Heart right ventricle (tissue), 16 donors: ENCODE measurements around the gene STAG2. TPM values are rescaled to one million over a fixed set of nuclear protein-coding genes. Genes with fewer than 3 reads are reported as not detected.

Source experiments
- ATAC-seq, 8 donors: fragments of 200-7000 bp; cut with Tn5 transposase; one replicate each; pipeline ENCODE4 v1.9.1; 2020; ENCODE audit warnings: mild to moderate bottlenecking in 8 of 8, moderate library complexity in 8 of 8, moderate number of reproducible peaks in 1 of 8
- DNase-seq, 2 donors: peaks; one replicate each; pipeline ENCODE4 v3.0.0-alpha.2; 2020
- H3K27ac ChIP-seq, 10 donors: fragments of 200-600 bp; sonication (generic) in 2 of 10; one replicate each; pipeline versions ENCODE4 v1.5.0 to v1.8.0; 2020 to 2022; ENCODE audit warnings: mild to moderate bottlenecking in 3 of 10
- H3K27me3 ChIP-seq, 7 donors: fragments of 200-600 bp; one replicate each; pipeline ENCODE4 v1.8.0; 2021 to 2022; ENCODE audit warnings: mild to moderate bottlenecking in 2 of 7
- H3K36me3 ChIP-seq, 9 donors: fragments of 200-600 bp; sonication (generic) in 1 of 9; one replicate each; pipeline versions ENCODE4 v1.5.0 to v1.8.0; 2020 to 2022; ENCODE audit warnings: mild to moderate bottlenecking in 2 of 9
- H3K4me1 ChIP-seq, 9 donors: fragments of 200-600 bp; sonication (generic) in 1 of 9; one replicate each; pipeline versions ENCODE4 v1.5.0 to v1.8.0; 2020 to 2022; ENCODE audit warnings: mild to moderate bottlenecking in 4 of 9
- H3K4me3 ChIP-seq, 10 donors: fragments of 200-600 bp; sonication (generic) in 2 of 10; one replicate each; pipeline versions ENCODE4 v1.5.0 to v1.8.0; 2020 to 2022; ENCODE audit warnings: mild to moderate bottlenecking in 7 of 10, moderate library complexity in 2 of 10
- H3K9me3 ChIP-seq, 11 donors: fragments of 200-600 bp in 10 of 11; sonication (generic) in 2 of 11; one replicate each; pipeline versions ENCODE4 v1.5.0 to v1.8.0; 2013 to 2022; ENCODE audit warnings: mild to moderate bottlenecking in 2 of 11, control low read depth in 1 of 11, moderate library complexity in 1 of 11
- WGBS, 2 donors: extraction: QIAGEN DNeasy Blood & Tissue Kit; methylation state at CpG; one replicate each; pipeline ENCODE4 v1.1.7; 2013; ENCODE audit warnings: inconsistent platforms in 1 of 2; 5-methylcytosine and 5-hydroxymethylcytosine counted together
- intact Hi-C, 10 donors: fragments of 100-400 bp; cut with DNase I; formaldehyde crosslinking; loops; one replicate each; pipeline versions ENCODE4 v1.11.1 to v1.14.2; 2022
- polyA plus RNA-seq, 2 donors: library from polyadenylated mRNA; stranded (reverse); fragments of 200-250 nt; gene quantifications; one replicate each; pipeline ENCODE4 v1.2.3, GENCODE V29; 2013
- total RNA-seq, 10 donors: library from RNA; stranded (reverse); fragmentation: NEBNext Ultra II Directional in 3 of 10; extraction: Animal tissue kit (Norgen Biotek cat#: 25700) in 3 of 10; gene quantifications; one replicate each; pipeline versions ENCODE4 v1.2.1 to v1.2.4, GENCODE V29; 2021 to 2023
- TF ChIP-seq, protein P1 (sequence below), 9 donors: fragments of 200-600 bp; sonication (generic) in 2 of 9; IDR thresholded peaks; one replicate each; pipeline versions ENCODE4 v1.5.0 to v1.8.0; 2021 to 2022; ENCODE audit warnings: antibody characterized with exemption in 9 of 9, mild to moderate bottlenecking in 5 of 9, moderate library complexity in 1 of 9
- donor health status: Arrhythmogenic right ventricular cardiomyopathy.
- donor health status: ischemic (EF 13 %, LVEDD 7.1; RV severe dilation, severe dysfunction).
- donor health status: healthy with polysubstance abuse.
- donor health status: DM: no; HTN: yes; CAD: no.
- donor health status: DM: no; HTN: no; CAD: no.
- donor health status: ischemic (EF 25% LVEDD 6.9; RV normal size, moderate dysfunction).
- donor health status: ischemic (EF 25% LVEDD 5.7; RV mildly dilated, moderate dysfunction).
- donor health status: healthy.
- donor health status: DM: yes; HTN: yes; CAD: no.
- donor health status: Ischemic cardiomyopathy.
- donor health status: ischemic (EF 35%, LVEDD 5.7; RV mildly dilated, moderate dysfunction).
- donor health status: nonischemic (EF 11% LVEDD 7.7; RV severe dilation, severe dysfunction).
- donor health status: DM: yes; HTN: yes; CAD: no.
- donor health status: PGD.
- donor health status: ischemic (EF 29% LVEDD 5.4; RV normal size, mild dysfunction).
- donor health status: nonischemic (EF 23%, LVEDD 6.1; RV moderate dilation, normal function).

Gene STAG2
- total and polyA plus RNA-seq, 12 donors, result 10.1 to 36.5 (median 28.3) TPM

DNA sequence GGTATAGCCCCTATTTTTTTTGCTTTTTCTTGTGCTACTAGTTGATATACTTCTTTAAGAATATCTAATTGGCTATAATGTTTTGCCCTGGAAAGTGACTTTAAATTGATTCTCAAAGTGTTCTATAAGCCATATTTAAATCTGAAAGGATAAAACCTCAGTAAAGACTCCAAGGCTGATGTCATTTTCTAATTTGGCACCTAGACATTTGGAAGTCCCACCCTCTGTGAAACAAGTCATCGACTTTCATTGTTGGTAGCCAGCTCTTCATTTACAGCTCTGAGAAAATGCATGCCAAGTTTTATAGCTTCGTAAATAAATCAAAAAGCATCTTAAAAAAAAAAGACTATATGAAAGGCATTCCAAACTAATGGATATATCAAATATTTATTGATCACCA is 18.0 kb upstream of the STAG2 start:
- Histone ChIP-seq H3K27me3 (no peaks in the 10 kb centered on the region), H3K36me3 (no peaks in the 10 kb centered on the region), H3K4me1 (no peaks in the 10 kb centered on the region), H3K4me3 (no peak overlapping the region), H3K9me3 (no peaks in the 10 kb centered on the region), H3K27ac (no peak overlapping the region)
- ATAC-seq (no peak), DNase-seq (no peak)
- TF ChIP-seq, protein P1, sequence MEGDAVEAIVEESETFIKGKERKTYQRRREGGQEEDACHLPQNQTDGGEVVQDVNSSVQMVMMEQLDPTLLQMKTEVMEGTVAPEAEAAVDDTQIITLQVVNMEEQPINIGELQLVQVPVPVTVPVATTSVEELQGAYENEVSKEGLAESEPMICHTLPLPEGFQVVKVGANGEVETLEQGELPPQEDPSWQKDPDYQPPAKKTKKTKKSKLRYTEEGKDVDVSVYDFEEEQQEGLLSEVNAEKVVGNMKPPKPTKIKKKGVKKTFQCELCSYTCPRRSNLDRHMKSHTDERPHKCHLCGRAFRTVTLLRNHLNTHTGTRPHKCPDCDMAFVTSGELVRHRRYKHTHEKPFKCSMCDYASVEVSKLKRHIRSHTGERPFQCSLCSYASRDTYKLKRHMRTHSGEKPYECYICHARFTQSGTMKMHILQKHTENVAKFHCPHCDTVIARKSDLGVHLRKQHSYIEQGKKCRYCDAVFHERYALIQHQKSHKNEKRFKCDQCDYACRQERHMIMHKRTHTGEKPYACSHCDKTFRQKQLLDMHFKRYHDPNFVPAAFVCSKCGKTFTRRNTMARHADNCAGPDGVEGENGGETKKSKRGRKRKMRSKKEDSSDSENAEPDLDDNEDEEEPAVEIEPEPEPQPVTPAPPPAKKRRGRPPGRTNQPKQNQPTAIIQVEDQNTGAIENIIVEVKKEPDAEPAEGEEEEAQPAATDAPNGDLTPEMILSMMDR (IDR thresholded peaks at IDR 0.05), result no peak
- WGBS, 2 donors, result 58 to 61% methylated on average over 2 of the region's 2 CpGs
- intact Hi-C loops, result no loop called here

DNA sequence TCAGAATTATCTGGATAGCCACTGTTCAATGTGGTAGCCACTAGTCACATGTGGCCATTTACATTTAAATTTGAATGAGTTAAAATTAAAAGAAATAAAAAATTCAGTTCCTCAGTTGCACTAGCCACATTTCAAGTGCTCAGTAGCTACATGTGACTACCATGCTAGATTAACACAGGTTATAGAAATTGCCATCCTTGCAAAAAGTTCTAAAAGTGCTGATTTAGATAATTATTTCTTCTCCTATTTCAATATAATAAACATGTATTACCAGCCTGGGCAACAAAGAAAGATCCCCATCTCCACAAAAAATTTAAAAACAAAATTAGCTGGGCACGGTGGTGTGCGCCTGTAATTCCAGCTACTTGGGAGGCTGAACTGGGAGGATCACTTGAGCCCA is 11.7 kb upstream of the STAG2 start:
- no peak for ATAC-seq
- no peak overlapping the region for H3K4me3 ChIP-seq
- H3K9me3 ChIP-seq, result no peaks in the 10 kb centered on the region
- no peak overlapping the region for H3K27ac ChIP-seq
- no peaks in the 10 kb centered on the region for H3K36me3 ChIP-seq
- DNase-seq, result no peak
- TF ChIP-seq, protein P1 (IDR thresholded peaks at IDR 0.05), result no peak
- intact Hi-C loops, result loop anchor here in 1 of 10 donors (10.0 kb wide), 1 partner anchor 115 kb away; no protein-coding TSS in a partner anchor
- no peaks in the 10 kb centered on the region for H3K4me1 ChIP-seq
- H3K27me3 ChIP-seq, result no peaks in the 10 kb centered on the region
- 97 to 100% methylated on average over 2 of the region's 2 CpGs for WGBS, 2 donors

DNA sequence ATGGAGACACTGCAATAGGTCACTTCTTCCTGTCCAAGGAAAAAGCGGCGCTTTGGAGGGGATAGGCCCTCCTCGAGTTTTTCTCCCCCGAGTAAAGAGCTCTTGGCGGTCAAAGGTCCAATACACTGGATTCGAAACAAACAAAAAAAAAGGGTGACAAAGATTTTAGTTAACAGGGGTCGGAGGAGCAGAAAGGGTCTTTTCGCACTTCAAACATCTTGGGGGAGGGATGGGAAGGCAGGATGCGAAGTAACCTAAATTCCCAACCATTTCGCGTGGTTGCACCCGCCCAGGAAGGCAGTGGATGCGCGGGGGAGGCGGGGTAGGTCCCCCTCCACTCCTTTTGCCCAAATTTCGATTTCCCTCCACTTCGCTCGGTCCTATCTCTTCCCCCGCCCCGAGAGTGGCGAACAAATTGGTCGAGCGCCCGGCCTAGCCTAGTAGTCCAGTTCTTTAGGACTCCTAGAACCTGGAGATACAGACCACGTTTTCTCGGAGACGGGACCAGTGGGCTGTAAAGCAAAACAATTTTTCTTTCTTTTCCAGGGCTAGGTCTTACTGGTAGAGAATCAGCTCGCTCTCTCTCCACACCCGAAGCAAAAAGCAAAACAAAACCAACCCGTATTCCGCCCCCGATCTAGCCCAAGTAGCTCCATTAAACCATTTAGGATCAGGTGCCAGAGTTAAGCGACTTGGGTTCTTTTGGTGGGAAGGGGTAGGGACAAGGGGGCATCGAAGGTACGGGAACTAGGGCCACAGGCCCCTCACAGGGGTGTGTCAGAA is 2.0 kb upstream of the STAG2 start:
- ATAC-seq, result peak in 7 of 8 donors; percentile 6 to 19 (median 11)
- H3K4me3 ChIP-seq, result peak overlapping the region; percentile 35 to 86 (median 72)
- no peaks in the 10 kb centered on the region for H3K27me3 ChIP-seq
- 1 to 2% methylated on average over 30 to 35 of the region's 35 CpGs for WGBS, 2 donors
- TF ChIP-seq, protein P1 (IDR thresholded peaks at IDR 0.05), result no peak
- intact Hi-C loops, result loop anchor here in 6 of 10 donors (5.0 to 10.0 kb wide), 4 partner anchors 55 to 125 kb away; no protein-coding TSS in a partner anchor
- peaks cover 0 to 20% (median 5%) of the 10 kb centered on the region in 9 donors for H3K4me1 ChIP-seq
- peak; percentile 46 to 54 for DNase-seq
- no peaks in the 10 kb centered on the region for H3K36me3 ChIP-seq
- H3K27ac ChIP-seq, result peak overlapping the region; percentile 81 to 99 (median 94)
- H3K9me3 ChIP-seq, result peaks cover 0 to 3% (median 0%) of the 10 kb centered on the region in 11 donors

DNA sequence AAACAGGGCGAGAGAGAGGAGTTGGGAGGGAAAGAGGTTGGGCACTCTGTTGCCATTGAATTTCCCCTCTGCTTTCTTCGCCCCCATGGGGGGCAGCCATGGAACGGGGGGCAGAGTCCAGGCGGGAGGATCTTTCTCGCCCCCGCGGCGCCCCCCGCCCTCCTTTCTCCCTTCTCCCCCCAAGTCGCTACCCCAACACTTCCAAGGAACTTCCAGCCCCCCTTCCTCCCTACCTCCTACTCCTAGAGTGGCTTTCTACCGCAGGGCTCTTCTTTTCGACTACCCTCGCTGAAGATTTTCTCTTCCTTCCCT is 594 bp upstream of the STAG2 start:
- DNase-seq, result no peak
- Histone ChIP-seq H3K4me3 (peak overlapping the region; percentile 64 to 86 (median 80)), H3K27me3 (no peaks in the 10 kb centered on the region), H3K36me3 (no peaks in the 10 kb centered on the region), H3K27ac (peak overlapping the region; percentile 95 to 100 (median 99)), H3K4me1 (peaks cover 0 to 32% (median 9%) of the 10 kb centered on the region in 9 donors), H3K9me3 (peaks cover 0 to 3% (median 0%) of the 10 kb centered on the region in 11 donors)
- intact Hi-C loops, result loop anchor here in 5 of 10 donors (5.0 to 10.0 kb wide), 3 partner anchors 54 to 64 kb away; no protein-coding TSS in a partner anchor
- TF ChIP-seq, protein P1 (IDR thresholded peaks at IDR 0.05), result no peak
- no peak for ATAC-seq
- 0 to 1% methylated on average over 3 to 12 of the region's 13 CpGs for WGBS, 2 donors
